Endothelial cell of umbilical vein (primary cell): ENCODE measurements around the gene NF1. TPM values are rescaled to one million over a fixed set of nuclear protein-coding genes. Genes with fewer than 3 reads are reported as not detected.
"Not testable (repeated sequence)": the region's sequence is repeated elsewhere in the genome, so short reads cannot be mapped to it uniquely, and the experiment has no call there.

Source experiments
- BruUV-seq: library from RNA; stranded (reverse); fragments of 400-500 nt; replicated peaks from 2 replicates; lab custom pipeline; 2021; lab: Mats Ljungman, UMichigan
- CTCF ChIA-PET: fragments of 300-600, 350-600 bp; sonication (Branson Sonifier 250); formaldehyde crosslinking; loops from one replicate; lab custom pipeline; 2021; ENCODE audit warnings: antibody characterized with exemption, inconsistent platforms; lab: Charles Lee
- POLR2A ChIA-PET: fragments of 300-600, 350-600 bp; sonication (Branson Sonifier 250); formaldehyde crosslinking; loops from one replicate; lab custom pipeline; 2021; ENCODE audit warnings: antibody characterized with exemption, inconsistent platforms; lab: Charles Lee
- DNase-seq: peaks from one replicate; pipeline ENCODE4 v3.0.0-alpha.2; 2011; ENCODE audit warnings: low read depth, low spot score
- FAIRE-seq: peaks from 2 replicates; lab custom pipeline; 2011; peaks lifted over from hg19 to GRCh38; lab: Jason Lieb, UNC
- H2AFZ ChIP-seq: 2 replicates; pipeline ENCODE4 v1.6.0; 2012; ENCODE audit warnings: low read depth, low read length, control low read depth, inconsistent platforms
- H3K27ac ChIP-seq: 2 replicates; pipeline ENCODE4 v1.5.1; 2011; ENCODE audit warnings: low read depth, mild to moderate bottlenecking, control low read depth, low read length, moderate library complexity; ENCODE audit not compliant: insufficient read depth
- H3K27me3 ChIP-seq, 2 experiments: 2 replicates each; pipeline versions ENCODE4 v1.6.0 to v1.6.1; 2011; ENCODE audit warnings: low read length in 2 of 2, mixed read lengths in 1 of 2; ENCODE audit not compliant: control insufficient read depth in 2 of 2, insufficient read depth in 2 of 2
- H3K36me3 ChIP-seq, 2 experiments: 2 replicates in 1 of 2; 3 replicates in 1 of 2; pipeline ENCODE4 v1.5.1; 2011; ENCODE audit warnings: low read length in 2 of 2, mild to moderate bottlenecking in 1 of 2, moderate library complexity in 1 of 2; ENCODE audit not compliant: control insufficient read depth in 2 of 2, insufficient read depth in 2 of 2; ENCODE audit errors: extremely low read depth in 1 of 2
- H3K4me1 ChIP-seq: 3 replicates; pipeline ENCODE4 v1.5.1; 2011; ENCODE audit warnings: mild to moderate bottlenecking, low read length; ENCODE audit not compliant: control insufficient read depth, insufficient read depth; ENCODE audit errors: extremely low read depth
- H3K4me2 ChIP-seq: 2 replicates; pipeline ENCODE4 v1.6.1; 2011; ENCODE audit warnings: low read length, control low read depth, mixed read lengths; ENCODE audit not compliant: insufficient read depth
- H3K4me3 ChIP-seq, 3 experiments: fragments of 200-600 bp in 1 of 3; sonication (generic), shearing (Covaris generic) in 1 of 3; replicated peaks in 1 of 3; 2 replicates each; pipeline ENCODE4 v1.5.1; 2011 to 2016; ENCODE audit warnings: control low read depth in 3 of 3, low read length in 3 of 3, mild to moderate bottlenecking in 2 of 3, inconsistent platforms in 1 of 3, low read depth in 1 of 3, moderate library complexity in 1 of 3; ENCODE audit not compliant: insufficient read depth in 1 of 3
- H3K79me2 ChIP-seq: 2 replicates; pipeline ENCODE4 v1.6.0; 2012; ENCODE audit warnings: low read length, inconsistent platforms; ENCODE audit not compliant: control insufficient read depth, insufficient read depth
- H3K9ac ChIP-seq: replicated peaks from 2 replicates; pipeline ENCODE3; 2011; ENCODE audit warnings: low read length, control low read depth; ENCODE audit not compliant: insufficient read depth; ENCODE audit errors: extremely low read depth
- H3K9me1 ChIP-seq: replicated peaks from 3 replicates; pipeline ENCODE4 v1.6.0; 2011; ENCODE audit warnings: mild to moderate bottlenecking, low read length; ENCODE audit not compliant: control insufficient read depth, insufficient read depth; ENCODE audit errors: extremely low read depth
- H3K9me3 ChIP-seq: replicated peaks from 2 replicates; pipeline ENCODE4 v1.5.1; 2012; ENCODE audit warnings: low read length, inconsistent platforms; ENCODE audit not compliant: control insufficient read depth, insufficient read depth
- H4K20me1 ChIP-seq: replicated peaks from 2 replicates; pipeline ENCODE3; 2011; ENCODE audit warnings: mild to moderate bottlenecking, low read length; ENCODE audit not compliant: control insufficient read depth, insufficient read depth; ENCODE audit errors: extremely low read depth
- CTCF ChIP-seq, 2 donors: IDR thresholded peaks; 1 replicate in 1 of 2; 2 replicates in 1 of 2; pipeline ENCODE4 v1.5.1; 2011; ENCODE audit warnings: low read length in 2 of 2, mild to moderate bottlenecking in 2 of 2, moderate library complexity in 2 of 2, control low read depth in 1 of 2, inconsistent platforms in 1 of 2, low read depth in 1 of 2; ENCODE audit not compliant: insufficient read depth in 1 of 2; ENCODE audit errors: extremely low read depth in 1 of 2
- EZH2 ChIP-seq: IDR thresholded peaks from 2 replicates; pipeline ENCODE4 v1.6.1; 2012; ENCODE audit warnings: borderline replicate concordance, low read depth, mild to moderate bottlenecking, moderate library complexity, low read length, inconsistent platforms; ENCODE audit not compliant: severe bottlenecking
- FOS ChIP-seq: IDR thresholded peaks from 2 replicates; pipeline ENCODE4 v1.6.1; 2011; ENCODE audit warnings: mild to moderate bottlenecking, low read length, moderate library complexity, borderline replicate concordance; ENCODE audit not compliant: insufficient read depth
- GATA2 ChIP-seq: IDR thresholded peaks from 2 replicates; pipeline ENCODE4 v1.7.0; 2011; ENCODE audit warnings: low read depth, mild to moderate bottlenecking, moderate library complexity, mixed read lengths, low read length; ENCODE audit not compliant: insufficient read length, insufficient read depth
- JUN ChIP-seq: IDR thresholded peaks from 2 replicates; pipeline ENCODE4 v1.6.1; 2011; ENCODE audit warnings: borderline replicate concordance, low read depth; ENCODE audit not compliant: insufficient read length, insufficient read depth
- MAX ChIP-seq: IDR thresholded peaks from 2 replicates; pipeline ENCODE4 v1.6.1; 2011; ENCODE audit not compliant: insufficient read depth, insufficient read length
- MYC ChIP-seq: IDR thresholded peaks from one replicate; pipeline ENCODE4 v1.6.1; 2011; ENCODE audit warnings: mild to moderate bottlenecking, low read depth, low read length
- POLR2A ChIP-seq: IDR thresholded peaks from 2 replicates; pipeline ENCODE4 v1.6.1; 2012; ENCODE audit warnings: low read depth, mild to moderate bottlenecking, control low read depth, low read length
- POLR2AphosphoS5 ChIP-seq: IDR thresholded peaks from 2 replicates; pipeline ENCODE4 v1.6.1; 2012; ENCODE audit warnings: low read depth, mild to moderate bottlenecking, control low read depth, low read length, moderate library complexity; ENCODE audit not compliant: insufficient read depth
- dilution Hi-C: fragments of 300-500 bp; cut with MboI; formaldehyde crosslinking; loops from one replicate; pipeline ENCODE4 v1.15.0; 2019; ENCODE audit warnings: low sequenced_read_pairs; ENCODE audit not compliant: extremely low pct_ligation_motif_present
- intact Hi-C: fragments of 100-400 bp; cut with micrococcal nuclease; formaldehyde crosslinking; loops from one replicate; pipeline ENCODE4 v1.10.0; 2022
- polyA plus RNA-seq, 4 experiments: library from polyadenylated mRNA; depleted of rRNA in 3 of 4; stranded (reverse) in 3 of 4; unstranded in 1 of 4; fragments of >200 nt; gene quantifications; 2 replicates each; pipeline versions ENCODE4 v1.2.1 to v1.2.3, GENCODE V29; 2011 to 2012; ENCODE audit warnings: missing spikeins in 1 of 4
- total RNA-seq: library from RNA; stranded (reverse); gene quantifications from 2 replicates; pipeline ENCODE4 v1.2.3, GENCODE V29; 2021

The NF1 gene
- total and polyA plus RNA-seq, 2 donors (not counting 3 experiments of a cell fraction or from before 2014, with no cell fraction given): 13.7 to 42.4 TPM

DNA sequence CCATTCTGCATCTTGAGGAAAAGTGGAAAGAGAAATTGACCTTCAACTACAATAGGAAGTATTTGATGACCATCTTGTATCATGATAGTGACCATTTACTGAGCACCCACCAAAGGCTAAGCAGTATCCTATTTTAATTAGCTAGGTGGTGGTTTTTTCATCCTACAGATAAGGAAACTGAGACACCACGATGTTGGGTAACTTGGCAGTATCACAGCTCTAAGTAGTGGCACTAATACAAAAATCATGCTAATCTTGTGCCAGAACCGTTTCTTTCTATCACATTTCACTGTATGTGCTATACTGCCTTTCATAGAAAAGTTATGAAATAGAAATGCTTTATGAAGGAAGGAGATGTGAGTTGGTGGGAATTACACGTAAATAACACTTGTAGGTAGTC lies 216.7 kb downstream of the NF1 start:
- H3K36me3 ChIP-seq: no peaks in the 10 kb centered on the region
- POLR2A ChIA-PET: no interaction called here

GRCh38 chr17:31312223-31312622 lies 217.4 kb downstream of the NF1 start:
- H3K9me1 ChIP-seq, H3K79me2 ChIP-seq, POLR2A ChIA-PET, H3K36me3 ChIP-seq, H2AFZ ChIP-seq, H3K4me3 ChIP-seq, BruUV-seq, dilution Hi-C loops, H3K9me3 ChIP-seq, H3K9ac ChIP-seq, H4K20me1 ChIP-seq, FAIRE-seq, H3K27me3 ChIP-seq, DNase-seq, H3K4me2 ChIP-seq, H3K27ac ChIP-seq: not testable (repeated sequence)
- intact Hi-C loops: loop anchor here (5.0 kb wide), 1 partner anchor 45 kb away; no protein-coding TSS in a partner anchor
- peaks cover 21% of the 10 kb centered on the region for H3K4me1 ChIP-seq
- CTCF ChIA-PET: interaction anchor here (1.2 kb wide), 1 partner anchor 45 kb away, joined by 3 read pairs; no protein-coding TSS in a partner anchor

More for the DNA sequence above, 216.7 kb downstream of the NF1 start:
- no peaks in the 10 kb centered on the region for H3K9me1 ChIP-seq
- no peak overlapping the region for H3K27ac ChIP-seq
- peaks cover 5% of the 10 kb centered on the region for H3K79me2 ChIP-seq
- TF ChIP-seq MYC: no peak
- no peak for TF ChIP-seq POLR2A
- TF ChIP-seq MAX: no peak
- TF ChIP-seq GATA2: no peak
- TF ChIP-seq JUN: no peak
- TF ChIP-seq CTCF (IDR thresholded peaks at IDR 0.05; ENCODE audit: extremely low read depth in 1 of 2, insufficient read depth in 1 of 2, low read depth in 1 of 2, low read length in 2 of 2): no peak
- TF ChIP-seq EZH2: no peak
- no peak for TF ChIP-seq POLR2AphosphoS5
- no peak for TF ChIP-seq FOS
- no TSS peak for BruUV-seq
- H3K4me1 ChIP-seq: peaks cover 21% of the 10 kb centered on the region
- no peak overlapping the region for H3K9ac ChIP-seq
- H3K9me3 ChIP-seq: no peaks in the 10 kb centered on the region
- CTCF ChIA-PET: interaction anchor here (1.0 to 1.2 kb wide), 2 partner anchors 45 to 60 kb away, joined by 3 read pairs; no protein-coding TSS in a partner anchor
- intact Hi-C loops: loop anchor here (5.0 kb wide), 1 partner anchor 44 kb away; no protein-coding TSS in a partner anchor
- H3K4me2 ChIP-seq: no peak overlapping the region
- DNase-seq (no peak), FAIRE-seq (no peak)
- no peaks in the 10 kb centered on the region for H4K20me1 ChIP-seq
- no peak overlapping the region for H3K4me3 ChIP-seq
- H2AFZ ChIP-seq: no peak overlapping the region
- H3K27me3 ChIP-seq: no peaks in the 10 kb centered on the region
- dilution Hi-C loops: no loop called here
